ENCODE measurements around the gene SMPX. TPM values are rescaled to one million over a fixed set of nuclear protein-coding genes. Genes with fewer than 3 reads are reported as not detected.

The SMPX gene
- polyA plus RNA-seq, 1 donor, result 0.15 TPM

DNA sequence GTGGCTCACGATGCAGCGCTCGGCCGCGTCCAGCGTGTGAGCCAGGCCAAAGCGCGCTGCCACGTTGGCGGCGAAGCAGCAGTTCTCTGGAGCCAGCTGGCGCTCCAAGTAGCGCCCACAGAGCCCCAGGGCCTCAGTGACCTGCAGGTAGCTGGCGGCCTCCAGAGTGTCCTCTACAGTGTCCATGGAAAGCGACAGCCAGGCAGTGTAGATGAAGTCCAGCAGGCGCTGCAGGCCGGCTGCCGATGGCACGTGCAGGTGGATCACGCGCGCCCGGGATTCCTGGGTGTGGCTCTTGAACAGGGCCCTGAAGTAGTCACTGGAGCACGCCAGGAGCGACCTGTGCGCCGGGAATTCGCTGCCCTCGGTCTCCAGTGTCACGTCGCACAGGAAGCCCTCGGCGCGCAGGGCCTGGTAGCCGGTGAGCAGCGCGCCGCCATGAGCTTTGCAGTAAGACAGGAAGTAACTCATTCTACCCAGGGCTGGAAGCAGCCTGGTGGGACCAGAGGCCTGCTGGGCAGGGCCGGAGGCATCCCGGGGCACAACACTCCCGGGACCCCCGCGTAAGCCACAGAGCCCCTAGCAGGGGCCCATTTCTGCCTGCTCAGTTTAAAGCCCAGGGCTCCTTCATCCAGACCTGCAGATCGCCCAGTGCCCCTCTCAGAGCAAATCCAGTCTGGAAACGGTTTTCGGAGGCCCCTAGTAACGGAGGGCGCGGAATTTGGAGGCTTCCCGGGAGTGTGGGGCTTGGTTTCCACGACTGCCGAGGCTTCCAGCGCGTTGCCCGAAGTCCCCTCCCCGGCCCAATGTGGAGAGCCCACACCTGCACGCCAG is 100.4 kb downstream of the SMPX start:
- no peak for DNase-seq

DNA sequence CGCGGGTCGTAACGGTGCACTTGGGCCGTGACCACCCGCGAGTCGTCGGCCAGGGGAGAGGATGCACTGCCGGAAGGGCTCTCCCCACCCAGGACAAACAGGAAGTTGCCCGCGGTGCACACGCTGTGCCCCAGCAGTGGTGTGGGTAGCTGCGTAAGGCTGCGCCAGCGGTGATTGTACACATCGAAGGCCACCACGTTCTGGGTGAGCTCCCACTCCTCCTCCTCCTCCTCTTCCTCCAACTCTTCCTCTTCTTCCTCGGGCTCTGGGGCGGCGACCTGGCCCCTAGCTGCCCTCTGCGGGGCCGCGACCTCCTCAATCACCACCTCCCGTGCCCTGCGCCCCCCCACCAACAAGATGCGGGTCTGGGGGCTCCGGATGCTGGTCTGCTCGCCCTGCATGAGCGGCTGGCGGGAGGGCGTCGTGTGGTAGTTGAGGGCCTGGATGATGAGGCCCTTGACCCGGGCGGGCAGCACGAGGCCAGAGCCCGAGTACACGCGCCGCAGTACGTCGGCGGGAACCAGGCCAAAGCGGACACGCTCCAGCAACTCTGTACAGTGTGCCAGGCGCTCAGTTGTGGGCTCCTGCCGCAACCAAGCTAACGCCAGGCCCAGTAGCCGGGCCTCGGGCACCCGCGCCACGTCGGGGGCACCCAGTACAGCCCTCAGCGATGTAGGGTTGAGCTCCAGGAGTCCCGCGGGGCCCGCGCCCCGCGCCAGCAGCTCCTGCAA is 101.2 kb downstream of the SMPX start:
- no peak for DNase-seq

Other genes starting within 250 kb of the SMPX start
- gene KLHL34, start 99.8 kb downstream of the SMPX start, polyA plus RNA-seq (ENCODE audit: insufficient read length), result 0.07 TPM
- 35.2 TPM for gene MBTPS2, start 81.5 kb upstream of the SMPX start, polyA plus RNA-seq (ENCODE audit: insufficient read length)
- 3.2 TPM for gene YY2, start 97.9 kb upstream of the SMPX start, polyA plus RNA-seq (ENCODE audit: insufficient read length)
- 152 TPM for gene SMS, start 182.6 kb upstream of the SMPX start, polyA plus RNA-seq (ENCODE audit: insufficient read length)